Measurements from ENCODE around the gene HMGN3.

GRCh38 chr6:79186564-79186963, 47.9 kb downstream of the HMGN3 start:
- no peak for TF ChIP-seq CTCF (conservative IDR thresholded peaks at IDR 0.05; ENCODE audit: low read depth, low read length)
- no peak for TF ChIP-seq CEBPB (IDR thresholded peaks at IDR 0.05; ENCODE audit: low read depth, low read length)
- TF ChIP-seq MXI1 (IDR thresholded peaks at IDR 0.05; ENCODE audit: borderline replicate concordance, low read depth, low read length) = no peak
- TF ChIP-seq RCOR1 (IDR thresholded peaks at IDR 0.05; ENCODE audit: insufficient replicate concordance, low read length) = no peak
